MM.1S (cell line): ENCODE measurements around the gene SRRM3.
"Not testable (repeated sequence)": the region's sequence is repeated elsewhere in the genome, so short reads cannot be mapped to it uniquely, and the experiment has no call there.

ENCODE experiments used
- DNase-seq: peaks from one replicate; pipeline ENCODE4 v3.0.0-alpha.2; 2015
- H2AFZ ChIP-seq: fragments of 300-600 bp; sonication (generic); 2 replicates; pipeline ENCODE4 v1.6.0; 2016; ENCODE audit warnings: antibody characterized with exemption, low read length
- H3F3A ChIP-seq: fragments of 300-600 bp; sonication (generic); 2 replicates; pipeline ENCODE4 v1.6.1; 2016; ENCODE audit warnings: mild to moderate bottlenecking, antibody characterized with exemption, low read length, moderate library complexity, mixed read lengths; ENCODE audit not compliant: insufficient read depth
- H3K27ac ChIP-seq: fragments of 300-600 bp; sonication (generic); 2 replicates; pipeline ENCODE4 v1.5.1; 2016; ENCODE audit warnings: mild to moderate bottlenecking, low read length
- H3K27me3 ChIP-seq: fragments of 300-600 bp; sonication (generic); replicated peaks from 2 replicates; pipeline ENCODE4 v1.6.0; 2016; ENCODE audit warnings: low read length; ENCODE audit not compliant: insufficient read depth
- H3K36me3 ChIP-seq: fragments of 300-600 bp; sonication (generic); replicated peaks from 2 replicates; pipeline ENCODE4 v1.6.1; 2016; ENCODE audit warnings: mild to moderate bottlenecking, low read length, mixed read lengths; ENCODE audit not compliant: insufficient read depth
- H3K4me1 ChIP-seq: fragments of 300-600 bp; sonication (generic); 2 replicates; pipeline ENCODE4 v1.6.1; 2016; ENCODE audit warnings: low read length, mixed read lengths
- H3K4me2 ChIP-seq: fragments of 300-600 bp; sonication (generic); 2 replicates; pipeline ENCODE4 v1.6.0; 2016; ENCODE audit warnings: low read depth, low read length
- H3K4me3 ChIP-seq: fragments of 300-600 bp; sonication (generic); 2 replicates; pipeline ENCODE4 v1.5.1; 2016; ENCODE audit warnings: low read length, mixed read lengths
- H3K79me2 ChIP-seq: fragments of 300-600 bp; sonication (generic); 2 replicates; pipeline ENCODE4 v1.6.1; 2016; ENCODE audit warnings: mixed run types, low read length, mixed read lengths
- H3K9ac ChIP-seq: fragments of 300-600 bp; sonication (generic); 2 replicates; pipeline ENCODE4 v1.6.1; 2016; ENCODE audit warnings: low read length, mixed read lengths
- H3K9me2 ChIP-seq: fragments of 300-600 bp; sonication (generic); replicated peaks from 2 replicates; pipeline ENCODE4 v1.6.1; 2016; ENCODE audit warnings: mild to moderate bottlenecking, low read length, mixed read lengths; ENCODE audit not compliant: insufficient read depth
- H3K9me3 ChIP-seq: fragments of 300-600 bp; sonication (generic); replicated peaks from 2 replicates; pipeline ENCODE4 v1.6.1; 2016; ENCODE audit warnings: mild to moderate bottlenecking, low read length, mixed read lengths; ENCODE audit not compliant: insufficient read depth
- H4K20me1 ChIP-seq: fragments of 300-600 bp; sonication (generic); 2 replicates; pipeline ENCODE4 v1.6.1; 2016; ENCODE audit warnings: mild to moderate bottlenecking, low read length, moderate library complexity, mixed read lengths; ENCODE audit not compliant: insufficient read depth
- EZH2 ChIP-seq: fragments of 300-600 bp; sonication (generic); optimal IDR thresholded peaks from 2 replicates; pipeline ENCODE3; 2017; ENCODE audit warnings: low read depth, mild to moderate bottlenecking, antibody characterized with exemption, low read length, mixed read lengths
- EZH2phosphoT487 ChIP-seq: fragments of 300-600 bp; sonication (generic); IDR thresholded peaks from 2 replicates; pipeline ENCODE4 v1.6.1; 2018; ENCODE audit warnings: antibody characterized with exemption, low read length
- TF ChIP-seq, protein P1 (sequence below): fragments of 300-600 bp; sonication (generic); IDR thresholded peaks from 2 replicates; pipeline ENCODE4 v1.5.1; 2016; ENCODE audit warnings: antibody characterized with exemption, low read length, mixed read lengths

SRRM3 gene

GRCh38 chr7:76225951-76226350 is 24.3 kb downstream of the SRRM3 start:
- TF ChIP-seq, protein P1, sequence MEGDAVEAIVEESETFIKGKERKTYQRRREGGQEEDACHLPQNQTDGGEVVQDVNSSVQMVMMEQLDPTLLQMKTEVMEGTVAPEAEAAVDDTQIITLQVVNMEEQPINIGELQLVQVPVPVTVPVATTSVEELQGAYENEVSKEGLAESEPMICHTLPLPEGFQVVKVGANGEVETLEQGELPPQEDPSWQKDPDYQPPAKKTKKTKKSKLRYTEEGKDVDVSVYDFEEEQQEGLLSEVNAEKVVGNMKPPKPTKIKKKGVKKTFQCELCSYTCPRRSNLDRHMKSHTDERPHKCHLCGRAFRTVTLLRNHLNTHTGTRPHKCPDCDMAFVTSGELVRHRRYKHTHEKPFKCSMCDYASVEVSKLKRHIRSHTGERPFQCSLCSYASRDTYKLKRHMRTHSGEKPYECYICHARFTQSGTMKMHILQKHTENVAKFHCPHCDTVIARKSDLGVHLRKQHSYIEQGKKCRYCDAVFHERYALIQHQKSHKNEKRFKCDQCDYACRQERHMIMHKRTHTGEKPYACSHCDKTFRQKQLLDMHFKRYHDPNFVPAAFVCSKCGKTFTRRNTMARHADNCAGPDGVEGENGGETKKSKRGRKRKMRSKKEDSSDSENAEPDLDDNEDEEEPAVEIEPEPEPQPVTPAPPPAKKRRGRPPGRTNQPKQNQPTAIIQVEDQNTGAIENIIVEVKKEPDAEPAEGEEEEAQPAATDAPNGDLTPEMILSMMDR = no peak
- TF ChIP-seq EZH2 = no peak
- no peak for TF ChIP-seq EZH2phosphoT487
- H3K27me3 ChIP-seq = peaks cover 43% of the 10 kb centered on the region
- no peaks in the 10 kb centered on the region for H4K20me1 ChIP-seq

GRCh38 chr7:76226878-76227423 is 25.3 kb downstream of the SRRM3 start:
- H3K9me2 ChIP-seq, H3K9me3 ChIP-seq, H3K79me2 ChIP-seq, H3K36me3 ChIP-seq, H3K4me3 ChIP-seq, H2AFZ ChIP-seq, H3K27ac ChIP-seq, DNase-seq, H3K4me1 ChIP-seq, H3F3A ChIP-seq, H4K20me1 ChIP-seq, H3K4me2 ChIP-seq, H3K9ac ChIP-seq: not testable (repeated sequence)
- H3K27me3 ChIP-seq = peaks cover 47% of the 10 kb centered on the region

More at GRCh38 chr7:76225951-76226350, 24.3 kb downstream of the SRRM3 start:
- no peak overlapping the region for H3K9ac ChIP-seq
- no peaks in the 10 kb centered on the region for H3K4me1 ChIP-seq
- H3K79me2 ChIP-seq = no peaks in the 10 kb centered on the region
- H3K4me2 ChIP-seq = no peak overlapping the region
- H3K27ac ChIP-seq = no peak overlapping the region
- DNase-seq = no peak
- H3K9me2 ChIP-seq = no peaks in the 10 kb centered on the region
- no peaks in the 10 kb centered on the region for H3K36me3 ChIP-seq
- H3K4me3 ChIP-seq = no peak overlapping the region
- no peaks in the 10 kb centered on the region for H3F3A ChIP-seq
- H2AFZ ChIP-seq = no peak overlapping the region
- H3K9me3 ChIP-seq = no peaks in the 10 kb centered on the region

DNA sequence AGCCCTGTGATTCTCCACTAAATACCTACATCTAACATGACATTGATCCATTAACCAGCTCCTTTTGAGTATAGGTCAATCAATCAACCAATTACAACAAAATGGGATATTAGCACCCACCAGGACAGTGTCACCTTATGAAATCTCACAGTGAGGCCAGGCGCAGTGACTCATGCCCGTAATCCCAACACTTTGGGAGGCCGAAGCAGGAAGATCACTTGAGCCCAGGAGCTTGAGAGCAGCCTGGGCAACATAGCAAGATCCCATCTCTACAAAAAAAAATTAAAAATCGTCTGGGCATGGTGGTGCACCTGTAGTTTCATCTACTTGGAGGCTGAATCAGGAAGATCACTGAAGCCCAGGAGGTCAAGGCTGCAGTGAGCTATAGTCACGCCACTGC is 28.5 kb downstream of the SRRM3 start:
- Histone ChIP-seq H3K27me3 (peaks cover 51% of the 10 kb centered on the region), H3K9me3 (no peaks in the 10 kb centered on the region)

DNA sequence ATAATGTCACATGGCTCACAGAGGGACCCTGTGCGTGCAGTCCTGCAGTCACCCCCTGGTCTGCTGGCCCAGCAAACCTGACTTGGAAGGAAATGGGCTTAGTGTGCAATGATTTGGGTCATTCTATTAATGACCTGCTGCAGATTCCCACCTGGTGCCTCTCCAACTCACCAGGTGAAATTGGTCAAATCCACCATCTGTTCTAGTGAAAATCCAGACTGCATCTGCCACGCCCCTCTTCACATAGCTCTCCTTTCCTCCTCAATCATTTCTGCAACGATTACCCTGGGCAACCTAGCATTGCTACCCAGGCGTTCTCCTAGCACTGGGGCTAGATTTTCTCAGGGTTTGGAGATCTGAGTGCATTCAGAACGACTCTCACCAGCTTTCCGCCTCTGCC is 29.4 kb downstream of the SRRM3 start:
- H3K4me3 ChIP-seq = no peak overlapping the region
- no peak for DNase-seq
- H3K27ac ChIP-seq = no peak overlapping the region
- H2AFZ ChIP-seq = no peak overlapping the region
- no peak overlapping the region for H3K9ac ChIP-seq
- no peak overlapping the region for H3K4me2 ChIP-seq
- H3K36me3 ChIP-seq = no peaks in the 10 kb centered on the region
- TF ChIP-seq EZH2 = no peak
- TF ChIP-seq, protein P1 = no peak
- no peak for TF ChIP-seq EZH2phosphoT487
- H3K4me1 ChIP-seq = no peaks in the 10 kb centered on the region
- peaks cover 51% of the 10 kb centered on the region for H3K27me3 ChIP-seq
- no peaks in the 10 kb centered on the region for H3K79me2 ChIP-seq
- no peaks in the 10 kb centered on the region for H3F3A ChIP-seq
- H4K20me1 ChIP-seq = no peaks in the 10 kb centered on the region
- H3K9me3 ChIP-seq = no peaks in the 10 kb centered on the region
- no peaks in the 10 kb centered on the region for H3K9me2 ChIP-seq

More for the DNA sequence above, 28.5 kb downstream of the SRRM3 start:
- no peaks in the 10 kb centered on the region for H3K79me2 ChIP-seq
- H3K4me3 ChIP-seq = no peak overlapping the region
- TF ChIP-seq EZH2 = no peak
- TF ChIP-seq, protein P1 = no peak
- no peak for TF ChIP-seq EZH2phosphoT487
- no peak overlapping the region for H3K9ac ChIP-seq
- H2AFZ ChIP-seq = no peak overlapping the region
- no peak overlapping the region for H3K4me2 ChIP-seq
- H3F3A ChIP-seq = no peaks in the 10 kb centered on the region
- no peaks in the 10 kb centered on the region for H3K9me2 ChIP-seq
- no peaks in the 10 kb centered on the region for H3K4me1 ChIP-seq
- H4K20me1 ChIP-seq = no peaks in the 10 kb centered on the region
- no peak overlapping the region for H3K27ac ChIP-seq
- H3K36me3 ChIP-seq = no peaks in the 10 kb centered on the region
- no peak for DNase-seq
